Placental epithelial cell (primary cell): ENCODE measurements around the gene LRPAP1. TPM values are rescaled to one million over a fixed set of nuclear protein-coding genes. Genes with fewer than 3 reads are reported as not detected.

Source experiments
- total RNA-seq: library from RNA; depleted of rRNA; stranded (reverse); fragments of >200 nt; gene quantifications from 2 replicates; pipeline ENCODE4 v1.2.3, GENCODE V29; 2012

The LRPAP1 gene
- total RNA-seq: 20.4 and 73.4 TPM in 2 replicates

GRCh38 chr4:3531879-3532750 is at the start of gene LRPAP1:
TSS of gene LRPAP1 (minus strand) at chr4:3532422. CDS start at chr4:3532412, 10 bp downstream.

GRCh38 chr4:3462790-3463415 is 69.3 kb downstream of the LRPAP1 start, which contains the start of gene DOK7:
TSS of gene DOK7 (plus strand) at chr4:3463306. CDS start at chr4:3463376, 70 bp downstream.

Other genes starting within 250 kb of the LRPAP1 start
- 14.3 and 38.5 TPM in 2 replicates for gene RGS12, start 239.4 kb downstream of the LRPAP1 start, total RNA-seq
- gene HGFAC, start 90.5 kb downstream of the LRPAP1 start, total RNA-seq: under 0.01 TPM in 1 of 2 replicates, not detected in the other
- not detected in 2 replicates for gene DOK7, start 69.1 kb downstream of the LRPAP1 start, total RNA-seq
- 0.22 and 0.39 TPM in 2 replicates for gene ADRA2C, start 234.0 kb upstream of the LRPAP1 start, total RNA-seq